B cell (primary cell): ENCODE measurements around the gene MAP3K19. TPM values are rescaled to one million over a fixed set of nuclear protein-coding genes. Genes with fewer than 3 reads are reported as not detected.
"Not testable (repeated sequence)": the region's sequence is repeated elsewhere in the genome, so short reads cannot be mapped to it uniquely, and the experiment has no call there.

Source experiments
- ATAC-seq: fragments of 200-7000 bp; cut with Tn5 transposase; one replicate; pipeline ENCODE4 v1.10.0; 2021; ENCODE audit warnings: low read depth, mild to moderate bottlenecking, moderate number of reproducible peaks, moderate library complexity
- CTCF ChIA-PET: fragments of 350-600 bp; sonication (Branson Sonifier 250); formaldehyde crosslinking; loops from one replicate; lab custom pipeline; 2021; ENCODE audit warnings: antibody characterized with exemption, inconsistent platforms; lab: Charles Lee
- POLR2A ChIA-PET: fragments of 350-600 bp; sonication (Branson Sonifier 250); formaldehyde crosslinking; loops from one replicate; lab custom pipeline; 2021; ENCODE audit warnings: antibody characterized with exemption; lab: Charles Lee
- DNase-seq: peaks from one replicate; pipeline ENCODE4 v3.0.0; 2013
- H2AFZ ChIP-seq: 2 replicates; pipeline ENCODE4 v1.6.1; 2012; ENCODE audit warnings: mild to moderate bottlenecking, low read depth, low read length; ENCODE audit not compliant: insufficient read depth, poor library complexity, severe bottlenecking
- H3K27ac ChIP-seq, 2 donors: 1 replicate in 1 of 2; 2 replicates in 1 of 2; pipeline ENCODE4 v1.5.1; 2012 to 2013; ENCODE audit warnings: low read length in 2 of 2, mild to moderate bottlenecking in 2 of 2, moderate library complexity in 1 of 2
- H3K27me3 ChIP-seq, 4 experiments: fragments of 200-600 bp in 1 of 4; sonication (generic) in 1 of 4; replicated peaks in 1 of 4; 1 replicate in 2 of 4; 2 replicates in 2 of 4; pipeline versions ENCODE4 v1.6.1 to v1.7.0; 2013 to 2016; ENCODE audit warnings: low read length in 3 of 4, mild to moderate bottlenecking in 2 of 4, mixed read lengths in 1 of 4, moderate library complexity in 1 of 4; ENCODE audit not compliant: insufficient read depth in 4 of 4, control insufficient read depth in 3 of 4; ENCODE audit errors: control extremely low read depth in 1 of 4
- H3K36me3 ChIP-seq, 2 experiments: replicated peaks in 1 of 2; 1 replicate in 1 of 2; 2 replicates in 1 of 2; pipeline versions ENCODE4 v1.6.1 to v1.7.1; 2013; ENCODE audit warnings: low read length in 1 of 2; ENCODE audit not compliant: insufficient read depth in 2 of 2, control insufficient read depth in 1 of 2; ENCODE audit errors: control extremely low read depth in 1 of 2, extremely low read depth in 1 of 2
- H3K4me1 ChIP-seq, 2 donors: fragments of 200-600 bp in 1 of 2; sonication (generic) in 1 of 2; 1 replicate in 1 of 2; 2 replicates in 1 of 2; pipeline versions ENCODE4 v1.5.1 to v1.6.1; 2013 to 2017; ENCODE audit warnings: low read length in 2 of 2; ENCODE audit not compliant: control insufficient read depth in 2 of 2, insufficient read depth in 2 of 2
- H3K4me2 ChIP-seq: replicated peaks from 2 replicates; pipeline ENCODE3; 2012; ENCODE audit warnings: mild to moderate bottlenecking, low read depth, low read length; ENCODE audit not compliant: poor library complexity, severe bottlenecking
- H3K4me3 ChIP-seq, 5 experiments: fragments of 200-600 bp in 1 of 5; sonication (generic) in 1 of 5; 1 replicate in 3 of 5; 2 replicates in 2 of 5; pipeline versions ENCODE4 v1.5.1 to v1.7.0; 2011 to 2016; ENCODE audit warnings: low read length in 4 of 5, mild to moderate bottlenecking in 4 of 5, low read depth in 2 of 5, control low read depth in 1 of 5, moderate library complexity in 1 of 5; ENCODE audit not compliant: insufficient read depth in 1 of 5; ENCODE audit errors: control extremely low read depth in 1 of 5, extremely low read depth in 1 of 5
- H3K79me2 ChIP-seq: fragments of 200-600 bp; sonication (generic); one replicate; pipeline ENCODE4 v1.6.0; 2016; ENCODE audit warnings: low read length; ENCODE audit not compliant: control insufficient read depth, insufficient read depth
- H3K9ac ChIP-seq: fragments of 200-600 bp; sonication (generic); 2 replicates; pipeline ENCODE4 v1.6.1; 2017; ENCODE audit warnings: mild to moderate bottlenecking, low read length, moderate library complexity
- H3K9me3 ChIP-seq, 3 donors: one replicate each; pipeline versions ENCODE4 v1.6.1 to v1.7.1; 2013; ENCODE audit warnings: low read length in 2 of 3; ENCODE audit not compliant: control insufficient read depth in 2 of 3, insufficient read depth in 1 of 3; ENCODE audit errors: control extremely low read depth in 1 of 3
- H4K20me1 ChIP-seq: 2 replicates; pipeline ENCODE4 v1.6.0; 2012; ENCODE audit warnings: mild to moderate bottlenecking, low read length; ENCODE audit not compliant: insufficient read depth, control insufficient read depth, poor library complexity, severe bottlenecking
- H3K27ac Mint-ChIP-seq: one replicate; pipeline ENCODE4 v1.8.0; 2021; ENCODE audit warnings: mixed read lengths
- H3K27me3 Mint-ChIP-seq: one replicate; pipeline ENCODE4 v1.8.0; 2021; ENCODE audit warnings: mixed read lengths
- H3K4me1 Mint-ChIP-seq: one replicate; pipeline ENCODE4 v1.8.0; 2021; ENCODE audit warnings: mixed read lengths
- H3K4me3 Mint-ChIP-seq: one replicate; pipeline ENCODE4 v1.8.0; 2021; ENCODE audit warnings: mixed read lengths
- H3K9me3 Mint-ChIP-seq: one replicate; pipeline ENCODE4 v1.8.0; 2022; ENCODE audit warnings: mixed read lengths; ENCODE audit not compliant: insufficient read depth
- CTCF ChIP-seq: fragments of 200-600 bp; IDR thresholded peaks from one replicate; pipeline ENCODE4 v1.8.0; 2022; ENCODE audit warnings: antibody characterized with exemption, mild to moderate bottlenecking
- EZH2 ChIP-seq: IDR thresholded peaks from 2 replicates; pipeline ENCODE4 v1.6.1; 2012; ENCODE audit warnings: borderline replicate concordance, low read depth, mild to moderate bottlenecking, moderate library complexity, low read length; ENCODE audit not compliant: insufficient read depth, poor library complexity, severe bottlenecking
- WGBS: methylation state at CpG from one replicate; pipeline ENCODE4 v1.1.5; 2013; ENCODE audit warnings: missing lambda C conversion rate; ENCODE audit not compliant: insufficient coverage; 5-methylcytosine and 5-hydroxymethylcytosine counted together
- intact Hi-C: fragments of 100-400 bp; cut with micrococcal nuclease; formaldehyde crosslinking; loops from one replicate; pipeline ENCODE4 v1.10.0; 2022
- polyA plus RNA-seq: library from polyadenylated mRNA; depleted of rRNA; stranded (reverse); fragments of >200 nt; gene quantifications from 2 replicates; pipeline ENCODE4 v1.2.3, GENCODE V29; 2012
- total RNA-seq, 2 donors: library from RNA; stranded (reverse); fragments of 120-200 nt in 1 of 2; gene quantifications; 1 replicate in 1 of 2; 2 replicates in 1 of 2; pipeline versions ENCODE4 v1.2.3 to v1.2.4, GENCODE V29; 2013 to 2022

The MAP3K19 gene
- total and polyA plus RNA-seq, 2 donors (not counting 1 experiment from before 2014, with no cell fraction given): 0.46 TPM; not detected in 1

GRCh38 chr2:135093193-135093592, 45.9 kb upstream of the MAP3K19 start:
- intact Hi-C loops: no loop called here
- Mint-ChIP-seq H3K4me3 (no peak overlapping the region), H3K9me3 (peaks cover 3% of the 10 kb centered on the region), H3K27me3 (no peaks in the 10 kb centered on the region), H3K4me1 (no peaks in the 10 kb centered on the region), H3K27ac (no peak overlapping the region)
- Histone ChIP-seq H3K9ac (no peak overlapping the region), H3K36me3 (peaks cover 5 to 31% of the 10 kb centered on the region in 2 experiments), H3K9me3 (peaks cover 0 to 3% (median 1%) of the 10 kb centered on the region in 3 donors), H3K4me2 (no peak overlapping the region), H3K27ac (no peak overlapping the region), H3K27me3 (no peaks in the 10 kb centered on the region), H4K20me1 (peaks cover 10% of the 10 kb centered on the region), H3K4me1 (no peaks in the 10 kb centered on the region), H3K4me3 (no peak overlapping the region), H3K79me2 (peaks cover 2% of the 10 kb centered on the region), H2AFZ (no peak overlapping the region)
- ATAC-seq (no peak), DNase-seq (no peak)
- POLR2A ChIA-PET: no interaction called here
- CTCF ChIA-PET: no interaction called here
- TF ChIP-seq CTCF (no peak), EZH2 (no peak)

GRCh38 chr2:135091681-135092080, 44.4 kb upstream of the MAP3K19 start:
- ChIA-PET POLR2A (no interaction called here), CTCF (no interaction called here)
- peaks cover 0 to 3% (median 1%) of the 10 kb centered on the region in 3 donors for H3K9me3 ChIP-seq
- peaks cover 10 to 31% of the 10 kb centered on the region in 2 experiments for H3K36me3 ChIP-seq
- H3K27ac ChIP-seq: no peak overlapping the region
- no peak overlapping the region for H3K9ac ChIP-seq
- no peaks in the 10 kb centered on the region for H3K4me1 ChIP-seq
- H2AFZ ChIP-seq: no peak overlapping the region
- no CpG with 5 or more reads among the region's 1 CpG for whole genome bisulfite sequencing
- H3K4me3 Mint-ChIP-seq: no peak overlapping the region
- peaks cover 3% of the 10 kb centered on the region for H3K9me3 Mint-ChIP-seq
- H3K4me3 ChIP-seq: no peak overlapping the region
- H3K4me1 Mint-ChIP-seq: peaks cover 5% of the 10 kb centered on the region
- H3K4me2 ChIP-seq: no peak overlapping the region
- H3K27me3 ChIP-seq: no peaks in the 10 kb centered on the region
- H4K20me1 ChIP-seq: peaks cover 25% of the 10 kb centered on the region
- H3K79me2 ChIP-seq: peaks cover 18% of the 10 kb centered on the region
- intact Hi-C loops: no loop called here
- DNase-seq (no peak), ATAC-seq (no peak)
- no peak for TF ChIP-seq CTCF
- TF ChIP-seq EZH2: no peak
- no peak overlapping the region for H3K27ac Mint-ChIP-seq
- H3K27me3 Mint-ChIP-seq: no peaks in the 10 kb centered on the region

GRCh38 chr2:135089597-135089996, 42.4 kb upstream of the MAP3K19 start:
- H4K20me1 ChIP-seq: peaks cover 35% of the 10 kb centered on the region
- H3K4me3 ChIP-seq, POLR2A ChIA-PET, H3K9me3 Mint-ChIP-seq, H3K4me2 ChIP-seq, H3K9ac ChIP-seq, H3K27me3 Mint-ChIP-seq, H3K27me3 ChIP-seq, H3K27ac Mint-ChIP-seq, H3K27ac ChIP-seq, H3K9me3 ChIP-seq, H2AFZ ChIP-seq, CTCF ChIA-PET, H3K4me1 ChIP-seq, H3K4me3 Mint-ChIP-seq, ATAC-seq, DNase-seq, intact Hi-C loops: not testable (repeated sequence)
- no CpG with 5 or more reads among the region's 4 CpGs for WGBS
- peaks cover 17% of the 10 kb centered on the region for H3K4me1 Mint-ChIP-seq
- H3K79me2 ChIP-seq: peaks cover 37% of the 10 kb centered on the region
- peaks cover 12 to 22% of the 10 kb centered on the region in 2 experiments for H3K36me3 ChIP-seq
